Breast epithelium (tissue), 4 donors: ENCODE data around the gene CPSF2. TPM values are rescaled to one million over a fixed set of nuclear protein-coding genes. Genes with fewer than 3 reads are reported as not detected.
A peak's percentile ranks its signal among the peaks of the same experiment; 100 is the strongest.

Experiments
- DNase-seq, 2 donors: peaks; one replicate each; pipeline ENCODE4 v3.0.0-alpha.2; 2019; ENCODE audit warnings: low spot score in 2 of 2
- H3K27ac ChIP-seq, 2 donors: fragments of 200-600 bp; sonication (generic) in 1 of 2; one replicate each; pipeline ENCODE4 v1.5.1; 2016 to 2019; ENCODE audit warnings: mild to moderate bottlenecking in 1 of 2
- H3K27me3 ChIP-seq, 2 donors: fragments of 200-600 bp; sonication (generic) in 1 of 2; one replicate each; pipeline versions ENCODE4 v1.5.1 to v1.6.0; 2017 to 2019; ENCODE audit warnings: control low read depth in 1 of 2, mild to moderate bottlenecking in 1 of 2
- H3K36me3 ChIP-seq: fragments of 200-600 bp; one replicate; pipeline ENCODE4 v1.5.1; 2019
- H3K4me1 ChIP-seq, 2 donors: fragments of 200-600 bp; sonication (generic); one replicate each; pipeline ENCODE4 v1.5.1; 2016 to 2019; ENCODE audit warnings: control low read depth in 1 of 2
- H3K4me3 ChIP-seq, 3 donors: fragments of 200-600 bp; sonication (generic); 1 replicate in 2 of 3; 2 replicates in 1 of 3; pipeline ENCODE4 v1.5.1; 2016 to 2019; ENCODE audit warnings: mild to moderate bottlenecking in 3 of 3, moderate library complexity in 2 of 3
- H3K9me3 ChIP-seq, 2 donors: fragments of 200-600 bp; sonication (generic) in 1 of 2; one replicate each; pipeline ENCODE4 v1.5.1; 2016 to 2019; ENCODE audit warnings: control low read depth in 1 of 2
- POLR2A ChIP-seq: fragments of 450-650 bp; IDR thresholded peaks from one replicate; pipeline ENCODE4 v1.6.1; 2016; ENCODE audit warnings: antibody characterized with exemption, mild to moderate bottlenecking, moderate library complexity
- POLR2AphosphoS5 ChIP-seq, 3 donors: sonication (generic); formaldehyde crosslinking; IDR thresholded peaks; one replicate each; pipeline ENCODE4 v1.6.1; 2017; ENCODE audit warnings: antibody characterized with exemption in 3 of 3
- intact Hi-C: fragments of 100-400 bp; cut with DNase I; formaldehyde crosslinking; loops from one replicate; pipeline ENCODE4 v1.15.1; 2023; ENCODE audit warnings: low total_unique reads
- total RNA-seq, 3 donors: library from RNA; depleted of rRNA; stranded (reverse); fragments of >200 nt; gene quantifications; one replicate each; pipeline ENCODE4 v1.1.0, GENCODE V29; 2016
- TF ChIP-seq, protein P1 (sequence below), 3 donors: fragments of 450-650 bp; IDR thresholded peaks; one replicate each; pipeline ENCODE4 v1.5.1; 2016 to 2017; ENCODE audit warnings: antibody characterized with exemption in 3 of 3, mild to moderate bottlenecking in 3 of 3, moderate library complexity in 3 of 3

The CPSF2 gene
- total RNA-seq, 3 donors from 2014 or later = 20.0 to 38.2 (median 34.9) TPM

DNA sequence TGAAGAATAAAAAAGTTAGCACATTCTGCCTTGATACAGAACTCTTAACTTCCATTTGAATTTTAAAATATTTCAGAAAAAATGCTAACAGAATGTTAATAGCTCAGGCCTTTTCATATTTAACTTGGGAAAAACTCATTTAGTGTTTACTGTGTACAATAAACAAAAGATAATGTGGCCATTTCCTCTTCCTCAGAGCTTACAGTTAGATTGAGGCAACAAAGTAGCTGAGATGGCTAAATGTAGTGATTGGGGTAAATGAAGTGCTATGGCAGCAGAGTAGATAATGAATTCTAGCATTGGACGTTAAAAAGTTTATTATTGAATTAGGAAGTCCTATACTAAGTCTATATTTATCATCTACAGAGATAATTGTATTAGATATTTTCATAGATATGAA is 12.7 kb downstream of the CPSF2 start:
- intact Hi-C loops = no loop called here
- TF ChIP-seq, protein P1, sequence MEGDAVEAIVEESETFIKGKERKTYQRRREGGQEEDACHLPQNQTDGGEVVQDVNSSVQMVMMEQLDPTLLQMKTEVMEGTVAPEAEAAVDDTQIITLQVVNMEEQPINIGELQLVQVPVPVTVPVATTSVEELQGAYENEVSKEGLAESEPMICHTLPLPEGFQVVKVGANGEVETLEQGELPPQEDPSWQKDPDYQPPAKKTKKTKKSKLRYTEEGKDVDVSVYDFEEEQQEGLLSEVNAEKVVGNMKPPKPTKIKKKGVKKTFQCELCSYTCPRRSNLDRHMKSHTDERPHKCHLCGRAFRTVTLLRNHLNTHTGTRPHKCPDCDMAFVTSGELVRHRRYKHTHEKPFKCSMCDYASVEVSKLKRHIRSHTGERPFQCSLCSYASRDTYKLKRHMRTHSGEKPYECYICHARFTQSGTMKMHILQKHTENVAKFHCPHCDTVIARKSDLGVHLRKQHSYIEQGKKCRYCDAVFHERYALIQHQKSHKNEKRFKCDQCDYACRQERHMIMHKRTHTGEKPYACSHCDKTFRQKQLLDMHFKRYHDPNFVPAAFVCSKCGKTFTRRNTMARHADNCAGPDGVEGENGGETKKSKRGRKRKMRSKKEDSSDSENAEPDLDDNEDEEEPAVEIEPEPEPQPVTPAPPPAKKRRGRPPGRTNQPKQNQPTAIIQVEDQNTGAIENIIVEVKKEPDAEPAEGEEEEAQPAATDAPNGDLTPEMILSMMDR (IDR thresholded peaks at IDR 0.05) = no peak
- TF ChIP-seq POLR2AphosphoS5 (IDR thresholded peaks at IDR 0.05) (no peak), POLR2A (no peak)
- no peak for DNase-seq
- no peaks in the 10 kb centered on the region for H3K9me3 ChIP-seq
- H3K27ac ChIP-seq = no peak overlapping the region
- no peaks in the 10 kb centered on the region for H3K36me3 ChIP-seq
- no peaks in the 10 kb centered on the region for H3K27me3 ChIP-seq
- H3K4me1 ChIP-seq = no peaks in the 10 kb centered on the region
- no peak overlapping the region for H3K4me3 ChIP-seq

DNA sequence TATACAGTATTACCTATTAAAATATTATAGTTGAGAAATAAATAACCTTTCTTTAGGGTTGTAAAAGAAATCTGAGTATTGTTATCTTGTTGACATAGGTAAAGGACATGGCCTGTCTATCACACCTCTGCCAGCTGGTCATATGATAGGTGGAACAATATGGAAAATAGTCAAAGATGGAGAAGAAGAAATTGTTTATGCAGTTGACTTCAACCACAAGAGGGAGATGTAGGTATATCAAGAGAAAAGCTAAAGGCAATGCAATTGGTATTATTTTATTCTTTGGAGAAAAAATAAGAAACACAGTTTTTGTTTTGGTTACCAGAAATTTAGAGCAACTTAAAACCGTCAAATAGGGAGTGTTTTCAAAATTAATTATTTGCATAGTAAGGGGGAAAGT is 13.5 kb downstream of the CPSF2 start:
- H3K4me3 ChIP-seq = no peak overlapping the region
- no peaks in the 10 kb centered on the region for H3K4me1 ChIP-seq
- TF ChIP-seq POLR2A = no peak
- TF ChIP-seq, protein P1 (IDR thresholded peaks at IDR 0.05) = peak in 2 of 3 donors; percentile 22 to 30
- no peaks in the 10 kb centered on the region for H3K9me3 ChIP-seq
- intact Hi-C loops = no loop called here
- no peaks in the 10 kb centered on the region for H3K27me3 ChIP-seq
- DNase-seq = no peak
- H3K36me3 ChIP-seq = no peaks in the 10 kb centered on the region
- H3K27ac ChIP-seq = no peak overlapping the region

DNA sequence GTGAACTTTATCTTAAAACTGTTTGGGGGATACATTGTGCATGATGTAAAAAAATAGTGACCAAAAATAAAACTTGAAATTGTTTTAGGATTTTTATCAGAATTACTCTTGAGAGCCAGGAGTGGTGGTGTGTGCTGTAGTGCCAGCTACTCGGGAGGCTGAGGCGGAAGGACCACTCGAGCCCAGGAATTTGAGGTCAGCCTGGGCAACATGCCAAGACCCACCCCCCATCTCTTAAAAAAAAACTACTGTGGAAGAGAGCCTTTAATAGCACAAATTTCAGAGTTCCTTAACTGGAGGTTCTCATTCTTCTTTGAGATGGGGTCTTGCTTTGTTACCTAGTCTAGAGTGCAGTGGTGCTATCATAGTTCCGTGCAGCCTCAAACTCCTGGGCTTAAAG is 21.5 kb downstream of the CPSF2 start:
- Histone ChIP-seq H3K36me3 (peaks cover 5% of the 10 kb centered on the region), H3K27me3 (no peaks in the 10 kb centered on the region), H3K9me3 (no peaks in the 10 kb centered on the region), H3K4me3 (no peak overlapping the region), H3K4me1 (no peaks in the 10 kb centered on the region), H3K27ac (no peak overlapping the region)
- intact Hi-C loops = no loop called here
- TF ChIP-seq POLR2AphosphoS5 (IDR thresholded peaks at IDR 0.05) (no peak), POLR2A (no peak)
- TF ChIP-seq, protein P1 (IDR thresholded peaks at IDR 0.05) = no peak
- DNase-seq = no peak

DNA sequence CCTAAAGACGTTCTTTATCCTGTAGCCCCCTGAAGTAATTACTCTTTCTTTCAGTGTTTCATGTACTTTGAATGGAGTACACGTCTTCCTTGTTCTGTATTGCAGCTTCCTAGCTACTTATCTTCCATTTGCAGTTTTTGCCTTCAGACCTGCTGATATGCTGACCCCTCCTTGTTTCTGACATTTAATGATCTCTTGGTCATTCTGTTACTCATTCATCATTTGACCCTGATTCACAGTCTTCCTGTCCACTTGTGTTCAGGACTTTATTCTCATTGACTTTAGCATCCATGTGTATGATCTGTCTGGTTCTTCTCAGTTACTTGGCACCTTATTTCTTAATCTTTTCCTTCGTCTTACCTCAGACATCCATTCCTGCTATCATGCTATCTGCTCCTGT is 22.2 kb downstream of the CPSF2 start:
- no peaks in the 10 kb centered on the region for H3K27me3 ChIP-seq
- no peaks in the 10 kb centered on the region for H3K9me3 ChIP-seq
- no peak overlapping the region for H3K27ac ChIP-seq
- H3K4me3 ChIP-seq = no peak overlapping the region
- intact Hi-C loops = no loop called here
- TF ChIP-seq, protein P1 (IDR thresholded peaks at IDR 0.05) = no peak
- no peak for TF ChIP-seq POLR2AphosphoS5 (IDR thresholded peaks at IDR 0.05)
- TF ChIP-seq POLR2A = no peak
- peaks cover 5% of the 10 kb centered on the region for H3K36me3 ChIP-seq
- H3K4me1 ChIP-seq = no peaks in the 10 kb centered on the region
- DNase-seq = no peak

DNA sequence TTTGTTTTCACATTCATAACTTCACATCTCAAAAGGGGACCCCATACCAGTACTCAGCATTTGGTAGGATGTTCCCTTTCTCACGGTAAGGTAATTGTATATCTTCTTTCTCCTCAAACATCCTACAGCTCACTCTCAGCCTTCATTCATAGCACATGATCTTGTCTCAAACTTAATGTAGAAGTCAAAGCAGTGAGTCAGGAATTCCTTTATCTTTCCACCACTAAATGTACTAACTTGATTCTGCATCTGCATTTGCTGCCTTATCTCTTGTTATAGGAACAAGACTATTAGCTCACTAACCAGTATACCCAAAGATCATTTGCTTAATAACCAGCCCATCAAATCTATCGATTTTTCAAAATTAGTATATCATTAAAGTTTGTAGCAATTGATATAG is 22.9 kb downstream of the CPSF2 start:
- H3K9me3 ChIP-seq = no peaks in the 10 kb centered on the region
- no peak overlapping the region for H3K4me3 ChIP-seq
- intact Hi-C loops = no loop called here
- no peak for DNase-seq
- H3K36me3 ChIP-seq = peaks cover 9% of the 10 kb centered on the region
- H3K27ac ChIP-seq = no peak overlapping the region
- H3K4me1 ChIP-seq = no peaks in the 10 kb centered on the region
- TF ChIP-seq POLR2A (no peak), POLR2AphosphoS5 (IDR thresholded peaks at IDR 0.05) (no peak)
- TF ChIP-seq, protein P1 (IDR thresholded peaks at IDR 0.05) = no peak
- H3K27me3 ChIP-seq = no peaks in the 10 kb centered on the region
